OCI-LY3 (cell line): ENCODE results near the gene HPS5.

Experiments used
- CTCF ChIP-seq: fragments of 200-600, 300-600 bp; sonication (generic); IDR thresholded peaks from 2 replicates; pipeline ENCODE4 v1.5.1; 2014; ENCODE audit warnings: antibody characterized with exemption, low read length, low read depth
- EZH2phosphoT487 ChIP-seq: fragments of 200-600 bp; shearing (Covaris generic); IDR thresholded peaks from 2 replicates; pipeline ENCODE4 v1.6.1; 2018; ENCODE audit warnings: antibody characterized with exemption, mixed run types, low read depth

GRCh38 chr11:18352581-18352980 lies 30.6 kb upstream of the HPS5 start:
- TF ChIP-seq CTCF (no peak), EZH2phosphoT487 (no peak)
